Colonic mucosa (tissue), 4 donors: ENCODE measurements around the gene DNPH1. TPM values are rescaled to one million over a fixed set of nuclear protein-coding genes. Genes with fewer than 3 reads are reported as not detected.

Experiments
- DNase-seq: peaks from one replicate; pipeline ENCODE4 v3.0.0-alpha.2; 2020
- H3K27ac ChIP-seq: fragments of 200-600 bp; one replicate; pipeline ENCODE4 v1.8.0; 2021
- H3K27me3 ChIP-seq: fragments of 200-600 bp; one replicate; pipeline ENCODE4 v1.8.0; 2021
- H3K36me3 ChIP-seq: fragments of 200-600 bp; one replicate; pipeline ENCODE4 v1.8.0; 2021
- H3K4me1 ChIP-seq: fragments of 200-600 bp; one replicate; pipeline ENCODE4 v1.8.0; 2021; ENCODE audit warnings: mild to moderate bottlenecking
- H3K4me3 ChIP-seq: fragments of 200-600 bp; one replicate; pipeline ENCODE4 v1.8.0; 2021
- H3K9ac ChIP-seq, 2 donors: one replicate each; pipeline ENCODE4 v1.7.0; 2013; ENCODE audit warnings: control low read depth in 2 of 2, low read depth in 2 of 2, low read length in 2 of 2
- H3K9me3 ChIP-seq: fragments of 200-600 bp; one replicate; pipeline ENCODE4 v1.8.0; 2021
- CTCF ChIP-seq: fragments of 200-600 bp; IDR thresholded peaks from one replicate; pipeline ENCODE4 v1.8.0; 2022; ENCODE audit warnings: antibody characterized with exemption, mild to moderate bottlenecking
- intact Hi-C: fragments of 100-400 bp; cut with DNase I; formaldehyde crosslinking; loops from one replicate; pipeline ENCODE4 v1.14.1; 2022
- total RNA-seq, 2 donors: library from RNA; stranded (reverse); fragmentation: NEBNext Ultra II Directional in 1 of 2; extraction: Animal tissue kit (Norgen Biotek cat#: 25700) in 1 of 2; gene quantifications; one replicate each; pipeline ENCODE4 v1.2.1, GENCODE V29; 2021
- donor health status: healthy.
- donor health status: DM: no; HTN: no; CAD: no.
- donor health status: DM: no; HTN: no; CAD: no.

DNPH1 gene
- total RNA-seq, 2 donors from 2014 or later: 76.8 to 99.4 TPM

- Histone ChIP-seq H3K27me3 (no peaks in the 10 kb centered on the region), H3K4me1 (no peaks in the 10 kb centered on the region), H3K9ac (no peak overlapping the region), H3K9me3 (no peaks in the 10 kb centered on the region), H3K36me3 (no peaks in the 10 kb centered on the region), H3K27ac (no peak overlapping the region), H3K4me3 (no peak overlapping the region)
- intact Hi-C loops: loop anchor here (5.0 to 10.0 kb wide), 2 partner anchors 96 to 244 kb away; no protein-coding TSS in a partner anchor
- no peak for TF ChIP-seq CTCF
- DNase-seq: no peak
These were observed 31.9 kb upstream of the DNPH1 start for GRCh38 chr6:43261198-43261597.

- intact Hi-C loops: loop anchor here (5.0 to 10.0 kb wide), 2 partner anchors 97 to 244 kb away; no protein-coding TSS in a partner anchor
- Histone ChIP-seq H3K9me3 (no peaks in the 10 kb centered on the region), H3K36me3 (no peaks in the 10 kb centered on the region), H3K4me3 (no peak overlapping the region), H3K27me3 (no peaks in the 10 kb centered on the region), H3K9ac (no peak overlapping the region), H3K27ac (no peak overlapping the region), H3K4me1 (no peaks in the 10 kb centered on the region)
- TF ChIP-seq CTCF: no peak
- DNase-seq: no peak
These were observed 31.5 kb upstream of the DNPH1 start for GRCh38 chr6:43260791-43261190.

GRCh38 chr6:43258807-43259686, 29.8 kb upstream of the DNPH1 start:
- Histone ChIP-seq H3K36me3 (no peaks in the 10 kb centered on the region), H3K27me3 (no peaks in the 10 kb centered on the region), H3K4me3 (no peak overlapping the region), H3K9ac (no peak overlapping the region), H3K9me3 (no peaks in the 10 kb centered on the region), H3K27ac (no peak overlapping the region), H3K4me1 (no peaks in the 10 kb centered on the region)
- no peak for DNase-seq
- intact Hi-C loops: no loop called here
- TF ChIP-seq CTCF: no peak

GRCh38 chr6:43258180-43258579, 28.9 kb upstream of the DNPH1 start:
- TF ChIP-seq CTCF: no peak
- Histone ChIP-seq H3K36me3 (no peaks in the 10 kb centered on the region), H3K4me3 (no peak overlapping the region), H3K27ac (no peak overlapping the region), H3K9me3 (no peaks in the 10 kb centered on the region), H3K9ac (no peak overlapping the region), H3K27me3 (no peaks in the 10 kb centered on the region), H3K4me1 (no peaks in the 10 kb centered on the region)
- intact Hi-C loops: no loop called here
- no peak for DNase-seq

GRCh38 chr6:43257367-43258145, 28.3 kb upstream of the DNPH1 start:
- no peak overlapping the region for H3K4me3 ChIP-seq
- H3K9ac ChIP-seq: no peak overlapping the region
- intact Hi-C loops: no loop called here
- no peaks in the 10 kb centered on the region for H3K36me3 ChIP-seq
- H3K27me3 ChIP-seq: no peaks in the 10 kb centered on the region
- no peak overlapping the region for H3K27ac ChIP-seq
- DNase-seq: no peak
- no peaks in the 10 kb centered on the region for H3K9me3 ChIP-seq
- TF ChIP-seq CTCF: no peak
- H3K4me1 ChIP-seq: no peaks in the 10 kb centered on the region
